GM21576 (cell line): ENCODE measurements around the gene LENG9.
A peak's percentile ranks its signal among the peaks of the same experiment; 100 is the strongest.
"Not testable (repeated sequence)": the region's sequence is repeated elsewhere in the genome, so short reads cannot be mapped to it uniquely, and the experiment has no call there.

Experiments
- ATAC-seq: cut with Tn5 transposase; IDR thresholded peaks from one replicate; pipeline ENCODE4 v1.9.1; 2021; ENCODE audit warnings: mild to moderate bottlenecking, moderate library complexity; ENCODE audit not compliant: unreplicated experiment

LENG9 gene

GRCh38 chr19:54463531-54464043 lies at the start of gene LENG9:
TSS of gene LENG9 (minus strand) at chr19:54463778. CDS start at chr19:54463526, 252 bp downstream.
- peak; percentile 60 for ATAC-seq

GRCh38 chr19:54509200-54509940 lies 45.8 kb upstream of the LENG9 start:
- not testable (repeated sequence) for ATAC-seq

- not testable (repeated sequence) for ATAC-seq
These were observed 44.9 kb upstream of the LENG9 start for GRCh38 chr19:54508487-54508886.

- no peak for ATAC-seq
These were observed 44.2 kb upstream of the LENG9 start for GRCh38 chr19:54507824-54508223.

- ATAC-seq: not testable (repeated sequence)
These were observed 43.6 kb upstream of the LENG9 start for GRCh38 chr19:54507038-54507717.

GRCh38 chr19:54506079-54506478 lies 42.5 kb upstream of the LENG9 start:
- no peak for ATAC-seq

GRCh38 chr19:54505542-54505941 lies 42.0 kb upstream of the LENG9 start:
- ATAC-seq: not testable (repeated sequence)

- ATAC-seq: no peak
These were observed 39.0 kb upstream of the LENG9 start, which contains the start of gene LAIR2 for GRCh38 chr19:54502518-54503048. TSS of gene LAIR2 (plus strand) at chr19:54502831. CDS start at chr19:54502919, 88 bp downstream.

GRCh38 chr19:54498451-54498772 lies 34.8 kb upstream of the LENG9 start:
- not testable (repeated sequence) for ATAC-seq

- ATAC-seq: not testable (repeated sequence)
These were observed 34.3 kb upstream of the LENG9 start for GRCh38 chr19:54497747-54498450.

GRCh38 chr19:54495284-54495683 lies 31.7 kb upstream of the LENG9 start:
- not testable (repeated sequence) for ATAC-seq

- ATAC-seq: no peak
These were observed 30.5 kb upstream of the LENG9 start for GRCh38 chr19:54493967-54494585.

- ATAC-seq: not testable (repeated sequence)
These were observed 29.5 kb upstream of the LENG9 start for GRCh38 chr19:54493056-54493455.

- ATAC-seq: no peak
These were observed 29.0 kb upstream of the LENG9 start for GRCh38 chr19:54492568-54492967.

GRCh38 chr19:54489766-54490165 lies 26.2 kb upstream of the LENG9 start:
- no peak for ATAC-seq

GRCh38 chr19:54489341-54489740 lies 25.8 kb upstream of the LENG9 start:
- no peak for ATAC-seq

GRCh38 chr19:54485851-54486250 lies 22.3 kb upstream of the LENG9 start:
- ATAC-seq: no peak

GRCh38 chr19:54484451-54484850 lies 20.9 kb upstream of the LENG9 start:
- ATAC-seq: no peak

GRCh38 chr19:54482889-54483288 lies 19.3 kb upstream of the LENG9 start:
- no peak for ATAC-seq

GRCh38 chr19:54481326-54481930 lies 17.9 kb upstream of the LENG9 start:
- no peak for ATAC-seq
